22Rv1 (cell line): ENCODE results near the gene DNAJC17.

ENCODE experiments used
- H3K27ac ChIP-seq: fragments of 450-650 bp; 2 replicates; pipeline ENCODE4 v1.5.1; 2017
- CTCF ChIP-seq: fragments of 450-650 bp; IDR thresholded peaks from 2 replicates; pipeline ENCODE4 v1.5.1; 2017; ENCODE audit warnings: mild to moderate bottlenecking
- ZFX ChIP-seq: fragments of 450-650 bp; IDR thresholded peaks from 2 replicates; pipeline ENCODE4 v1.6.1; 2017; ENCODE audit warnings: antibody characterized with exemption, borderline replicate concordance

The DNAJC17 gene

DNA sequence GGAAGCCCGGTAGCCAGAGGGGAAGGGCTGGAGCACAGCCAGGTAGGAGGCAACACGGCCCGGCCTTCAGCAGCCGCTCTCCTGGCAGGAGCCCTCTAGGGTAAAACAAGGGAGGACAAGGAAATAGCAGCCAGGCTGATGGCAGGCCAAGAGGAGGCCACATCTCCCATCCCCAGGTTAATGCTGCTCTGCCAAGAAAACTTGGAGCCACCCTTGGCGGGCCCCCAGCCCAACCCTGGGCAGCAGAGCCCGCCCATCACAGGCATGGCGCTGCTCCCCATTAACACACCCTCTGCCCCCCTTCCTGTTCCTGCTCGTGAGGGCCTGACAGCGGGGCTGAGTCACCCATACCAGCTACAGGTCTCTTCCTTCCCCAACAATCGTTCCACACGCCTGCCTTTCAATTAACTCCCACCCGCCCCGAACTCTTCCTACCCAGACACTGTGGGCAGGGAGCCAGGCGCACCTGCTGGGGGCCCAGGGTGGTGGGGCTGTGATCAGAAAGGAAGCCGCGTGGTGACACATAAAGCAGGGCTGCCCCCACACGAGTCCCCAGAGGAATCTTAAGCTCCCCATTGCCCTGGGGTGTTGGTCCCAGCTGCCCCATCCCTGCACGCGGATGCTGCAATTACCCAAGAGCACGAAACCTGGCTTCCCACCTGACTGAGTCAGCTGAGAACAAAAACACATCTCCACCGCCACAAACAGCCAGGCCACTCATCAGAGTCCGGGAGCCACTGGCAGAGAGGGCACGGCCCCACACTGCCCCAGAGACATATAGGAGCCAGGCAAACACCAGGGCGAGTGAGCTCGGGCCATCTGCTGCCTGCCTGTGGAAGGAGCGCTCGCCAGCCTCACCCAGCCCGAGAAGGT, 37.8 kb downstream of the DNAJC17 start, which contains the start of gene C15orf62:
C15orf62 (plus strand) TSS at position 707 of the 873 bp plus-strand sequence. CDS start 516 bp downstream, outside the sequence.
- peak within 1 kb of the TSS; percentile 33 for H3K27ac ChIP-seq
- TF ChIP-seq CTCF (no peak), ZFX (no peak)

DNA sequence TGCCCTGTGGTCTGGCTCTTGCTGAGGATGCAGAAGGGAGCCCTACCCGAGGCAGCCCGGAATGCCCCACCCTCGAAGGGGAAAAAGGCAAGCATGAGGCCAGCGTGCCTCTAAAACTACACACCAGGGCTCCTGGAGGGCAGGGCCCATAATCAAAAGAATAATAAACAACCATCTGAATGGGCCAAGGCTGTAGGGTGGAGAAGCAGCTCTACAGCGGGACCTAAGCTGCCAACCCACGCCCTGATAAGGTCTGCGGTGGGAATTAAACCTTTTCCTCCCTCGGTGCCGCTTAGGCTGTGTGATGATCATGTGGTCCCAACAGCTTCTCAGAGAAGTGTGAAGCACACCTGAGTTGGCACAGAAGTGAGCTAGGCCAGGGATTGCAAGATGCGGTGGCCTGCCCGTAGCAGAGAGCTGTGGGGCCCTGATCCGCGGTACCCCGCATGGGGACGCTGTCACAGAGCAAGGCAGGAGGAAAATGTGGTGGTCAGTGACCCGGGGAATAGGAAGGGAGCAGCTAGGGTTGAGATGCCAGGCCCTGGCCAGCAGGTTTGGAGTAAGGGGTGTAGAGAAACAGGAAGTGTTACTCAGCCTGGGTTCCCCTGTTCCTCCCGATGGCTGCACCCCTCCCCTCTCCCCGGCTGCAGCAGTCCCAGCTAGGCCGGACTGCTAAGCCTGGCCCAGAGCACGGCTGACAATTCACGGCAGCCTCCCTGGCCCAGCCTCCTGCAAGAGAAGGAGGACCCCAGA, 38.6 kb downstream of the DNAJC17 start:
- TF ChIP-seq ZFX (no peak), CTCF (no peak)
- H3K27ac ChIP-seq = peak overlapping the region; percentile 33

GRCh38 chr15:40767838-40768500, 39.3 kb downstream of the DNAJC17 start:
- TF ChIP-seq CTCF (no peak), ZFX (no peak)
- peak overlapping the region; percentile 33; the same call in 1 of the 2 replicates for H3K27ac ChIP-seq

DNA sequence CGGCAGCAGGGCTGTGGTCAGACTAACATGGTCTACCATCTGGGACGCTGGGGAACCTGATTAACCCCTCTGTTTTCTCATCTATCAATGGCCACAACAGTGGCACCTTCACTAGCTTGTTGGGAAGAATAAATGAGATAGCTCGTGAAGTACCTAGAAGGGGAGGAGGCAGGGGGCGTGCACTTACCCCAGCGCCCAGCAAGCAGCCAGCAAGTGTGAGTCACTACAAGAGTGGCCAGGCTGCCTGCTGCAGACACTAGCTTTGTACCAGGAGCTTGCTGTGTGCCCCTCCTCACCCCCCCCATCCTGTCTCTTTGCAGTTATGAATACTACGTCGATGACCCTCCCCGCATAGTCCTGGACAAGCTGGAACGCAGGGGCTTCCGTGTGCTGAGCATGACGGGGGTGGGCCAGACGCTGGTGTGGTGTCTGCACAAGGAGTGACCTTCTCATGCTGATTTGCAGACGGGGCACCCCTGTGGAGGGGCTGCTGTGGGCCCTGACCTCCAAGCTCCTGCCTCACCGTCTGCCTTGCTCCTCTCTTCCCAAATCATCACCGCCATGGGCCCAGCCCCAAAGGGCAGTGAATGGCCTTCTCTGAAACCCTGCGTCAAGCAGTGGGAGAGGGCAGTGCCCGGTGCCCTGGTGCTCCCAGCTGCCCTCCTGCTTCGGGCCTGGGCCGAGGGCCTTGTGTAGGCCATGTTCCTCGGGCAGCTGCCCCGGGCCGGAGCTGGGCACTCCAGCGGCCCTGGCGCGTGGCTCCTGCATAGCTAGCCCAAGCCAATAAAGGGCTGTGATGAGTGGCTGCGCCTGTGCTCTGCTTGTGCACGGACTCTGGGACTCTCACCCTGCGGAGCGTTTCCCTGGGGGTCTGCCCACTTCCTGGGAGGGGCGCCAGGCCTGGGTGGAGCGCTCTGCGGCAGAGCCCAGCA, 40.1 kb downstream of the DNAJC17 start:
- H3K27ac ChIP-seq = peak overlapping the region; percentile 100
- no peak for TF ChIP-seq CTCF
- TF ChIP-seq ZFX = no peak

- H3K27ac ChIP-seq = peak overlapping the region; percentile 100
- TF ChIP-seq CTCF (no peak), ZFX (no peak)
Measured at GRCh38 chr15:40766194-40766815, 41.0 kb downstream of the DNAJC17 start.

- no peak for TF ChIP-seq CTCF
- no peak for TF ChIP-seq ZFX
- H3K27ac ChIP-seq = peak overlapping the region; percentile 100
Measured at GRCh38 chr15:40764629-40765103, 42.6 kb downstream of the DNAJC17 start.
